ENCODE results near the gene ZFYVE28. TPM values are rescaled to one million over a fixed set of nuclear protein-coding genes. Genes with fewer than 3 reads are reported as not detected.
A peak's percentile ranks its signal among the peaks of the same experiment; 100 is the strongest.

Gene ZFYVE28
- total RNA-seq, 1 donor from 2014 or later = 3.3 TPM

DNA sequence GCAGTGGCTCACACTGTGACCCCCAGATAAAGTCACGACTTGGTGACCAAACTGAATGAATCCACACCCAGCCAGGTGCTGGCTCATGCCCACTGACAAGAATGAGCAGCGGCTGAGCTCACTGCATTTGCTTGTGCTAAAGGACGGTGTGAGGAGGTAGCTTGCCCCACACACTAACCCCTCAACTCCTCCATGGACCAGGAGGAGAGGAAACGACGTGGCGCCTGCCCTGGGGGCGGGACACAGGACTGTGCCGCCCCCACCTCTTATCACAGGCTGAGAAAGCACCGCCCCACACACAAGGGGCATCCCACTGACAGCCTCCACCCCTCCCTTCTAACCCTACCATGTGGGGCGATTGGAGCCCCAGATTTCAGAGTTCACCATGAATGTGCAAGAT, 43.0 kb downstream of the ZFYVE28 start:
- H3K27me3 Mint-ChIP-seq (ENCODE audit: low read depth) = peaks cover 54% of the 10 kb centered on the region
- DNase-seq (ENCODE audit: low spot score) = no peak
- H3K27ac Mint-ChIP-seq (ENCODE audit: unreplicated experiment) = no peak overlapping the region
- H3K9me3 Mint-ChIP-seq (ENCODE audit: low read depth) = no peaks in the 10 kb centered on the region
- TF ChIP-seq, protein P1, sequence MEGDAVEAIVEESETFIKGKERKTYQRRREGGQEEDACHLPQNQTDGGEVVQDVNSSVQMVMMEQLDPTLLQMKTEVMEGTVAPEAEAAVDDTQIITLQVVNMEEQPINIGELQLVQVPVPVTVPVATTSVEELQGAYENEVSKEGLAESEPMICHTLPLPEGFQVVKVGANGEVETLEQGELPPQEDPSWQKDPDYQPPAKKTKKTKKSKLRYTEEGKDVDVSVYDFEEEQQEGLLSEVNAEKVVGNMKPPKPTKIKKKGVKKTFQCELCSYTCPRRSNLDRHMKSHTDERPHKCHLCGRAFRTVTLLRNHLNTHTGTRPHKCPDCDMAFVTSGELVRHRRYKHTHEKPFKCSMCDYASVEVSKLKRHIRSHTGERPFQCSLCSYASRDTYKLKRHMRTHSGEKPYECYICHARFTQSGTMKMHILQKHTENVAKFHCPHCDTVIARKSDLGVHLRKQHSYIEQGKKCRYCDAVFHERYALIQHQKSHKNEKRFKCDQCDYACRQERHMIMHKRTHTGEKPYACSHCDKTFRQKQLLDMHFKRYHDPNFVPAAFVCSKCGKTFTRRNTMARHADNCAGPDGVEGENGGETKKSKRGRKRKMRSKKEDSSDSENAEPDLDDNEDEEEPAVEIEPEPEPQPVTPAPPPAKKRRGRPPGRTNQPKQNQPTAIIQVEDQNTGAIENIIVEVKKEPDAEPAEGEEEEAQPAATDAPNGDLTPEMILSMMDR (IDR thresholded peaks at IDR 0.05) = no peak
- peaks cover 5% of the 10 kb centered on the region for H3K36me3 Mint-ChIP-seq (ENCODE audit: low read depth)
- no peaks in the 10 kb centered on the region for H3K4me1 Mint-ChIP-seq (ENCODE audit: low read depth)
- H3K4me3 Mint-ChIP-seq (ENCODE audit: unreplicated experiment) = no peak overlapping the region

DNA sequence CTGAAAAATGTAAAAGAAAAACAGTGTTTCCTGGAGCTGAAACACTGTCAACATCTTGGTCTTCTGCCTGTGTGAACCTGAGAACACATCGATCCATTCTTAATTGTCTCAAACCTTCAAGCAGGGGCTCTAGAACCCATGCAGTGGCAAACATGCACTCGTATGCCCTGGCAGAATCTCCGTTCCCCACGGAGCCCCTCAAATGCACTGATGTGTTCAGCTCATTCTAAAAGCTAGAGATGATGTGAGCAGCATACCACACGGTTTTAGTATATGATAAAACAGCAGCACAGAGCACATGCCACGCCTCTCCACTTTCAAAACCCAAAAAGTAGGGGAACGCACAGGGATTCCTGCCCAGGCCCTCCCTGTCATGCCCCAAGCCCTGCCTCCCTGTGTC, 44.9 kb downstream of the ZFYVE28 start:
- no peak for DNase-seq (ENCODE audit: low spot score)
- H3K4me3 Mint-ChIP-seq (ENCODE audit: unreplicated experiment) = no peak overlapping the region
- H3K4me1 Mint-ChIP-seq (ENCODE audit: low read depth) = no peaks in the 10 kb centered on the region
- H3K36me3 Mint-ChIP-seq (ENCODE audit: low read depth) = peaks cover 6% of the 10 kb centered on the region
- H3K27ac Mint-ChIP-seq (ENCODE audit: unreplicated experiment) = no peak overlapping the region
- peaks cover 48% of the 10 kb centered on the region for H3K27me3 Mint-ChIP-seq (ENCODE audit: low read depth)
- TF ChIP-seq, protein P1 (IDR thresholded peaks at IDR 0.05) = no peak
- peaks cover 7% of the 10 kb centered on the region for H3K9me3 Mint-ChIP-seq (ENCODE audit: low read depth)

DNA sequence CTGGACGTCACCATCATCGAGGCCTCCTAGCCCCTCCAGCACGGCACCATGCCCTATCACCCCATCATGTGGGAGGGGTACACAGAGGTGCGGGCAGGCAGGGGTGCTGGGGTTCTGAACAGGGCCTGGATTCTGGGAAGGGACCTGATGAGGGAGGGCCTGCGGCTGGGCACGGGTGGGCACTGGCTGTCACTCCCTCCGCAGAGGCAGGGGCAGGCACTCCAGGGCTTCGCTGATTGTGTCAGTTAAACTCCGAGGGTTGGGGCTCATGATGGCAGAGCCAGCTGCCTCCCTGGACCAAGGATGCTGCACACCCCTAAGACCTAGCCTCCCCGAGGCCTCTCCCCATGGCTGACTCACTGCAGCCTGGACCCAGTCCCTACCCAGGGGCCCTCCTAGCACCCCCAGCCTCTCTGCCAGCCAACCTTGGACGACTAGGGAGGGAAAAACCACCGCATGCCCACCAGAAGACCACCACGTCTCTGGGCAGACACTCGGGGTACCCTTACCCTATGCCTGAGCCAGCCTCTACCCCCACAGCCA, 45.9 kb downstream of the ZFYVE28 start:
- H3K36me3 Mint-ChIP-seq (ENCODE audit: low read depth) = peaks cover 6% of the 10 kb centered on the region
- H3K4me3 Mint-ChIP-seq (ENCODE audit: unreplicated experiment) = no peak overlapping the region
- TF ChIP-seq, protein P1 (IDR thresholded peaks at IDR 0.05) = no peak
- peak; percentile 75 for DNase-seq (ENCODE audit: low spot score)
- no peak overlapping the region for H3K27ac Mint-ChIP-seq (ENCODE audit: unreplicated experiment)
- peaks cover 7% of the 10 kb centered on the region for H3K9me3 Mint-ChIP-seq (ENCODE audit: low read depth)
- H3K27me3 Mint-ChIP-seq (ENCODE audit: low read depth) = peaks cover 42% of the 10 kb centered on the region
- no peaks in the 10 kb centered on the region for H3K4me1 Mint-ChIP-seq (ENCODE audit: low read depth)

DNA sequence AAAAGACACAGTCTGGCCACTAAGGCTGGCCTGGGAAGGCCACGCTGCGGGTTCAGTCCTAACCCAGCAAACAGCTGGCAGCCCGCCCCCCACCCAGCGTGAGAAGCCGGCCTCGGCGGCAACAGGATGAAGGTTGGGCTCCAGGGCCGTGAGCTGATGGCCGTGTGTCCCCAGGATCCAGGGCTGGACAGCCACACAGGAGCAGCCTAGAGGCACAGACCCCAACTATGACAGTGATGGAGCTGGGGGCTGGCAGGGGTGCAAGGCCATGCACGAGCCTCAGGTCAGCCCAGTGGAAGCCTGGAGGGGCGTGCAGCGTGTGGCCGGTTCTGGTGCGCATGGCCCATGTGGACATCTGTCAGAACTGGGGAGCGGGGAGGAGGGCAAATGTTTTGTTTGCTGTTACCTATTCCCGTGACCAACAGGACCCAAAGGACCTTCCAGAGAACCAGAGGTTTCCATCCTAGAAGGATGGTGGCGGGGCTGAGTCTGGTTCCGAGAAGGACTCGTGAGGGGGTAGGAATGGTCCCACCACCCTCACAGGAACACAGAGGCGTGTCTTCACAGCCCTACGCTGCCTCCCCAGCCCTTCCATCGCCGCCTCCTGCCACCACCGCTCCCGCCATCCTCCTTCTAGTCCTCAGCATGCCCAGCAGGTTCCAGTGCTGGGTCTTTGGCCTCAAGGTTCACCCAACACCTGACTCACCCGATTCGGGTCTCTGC, 46.5 kb downstream of the ZFYVE28 start:
- Mint-ChIP-seq H3K36me3 (ENCODE audit: low read depth) (peaks cover 6% of the 10 kb centered on the region), H3K4me3 (ENCODE audit: unreplicated experiment) (no peak overlapping the region), H3K9me3 (ENCODE audit: low read depth) (peaks cover 7% of the 10 kb centered on the region), H3K27ac (ENCODE audit: unreplicated experiment) (no peak overlapping the region), H3K27me3 (ENCODE audit: low read depth) (peaks cover 38% of the 10 kb centered on the region), H3K4me1 (ENCODE audit: low read depth) (no peaks in the 10 kb centered on the region)
- TF ChIP-seq, protein P1 (IDR thresholded peaks at IDR 0.05) = no peak
- DNase-seq (ENCODE audit: low spot score) = peak; percentile 59

DNA sequence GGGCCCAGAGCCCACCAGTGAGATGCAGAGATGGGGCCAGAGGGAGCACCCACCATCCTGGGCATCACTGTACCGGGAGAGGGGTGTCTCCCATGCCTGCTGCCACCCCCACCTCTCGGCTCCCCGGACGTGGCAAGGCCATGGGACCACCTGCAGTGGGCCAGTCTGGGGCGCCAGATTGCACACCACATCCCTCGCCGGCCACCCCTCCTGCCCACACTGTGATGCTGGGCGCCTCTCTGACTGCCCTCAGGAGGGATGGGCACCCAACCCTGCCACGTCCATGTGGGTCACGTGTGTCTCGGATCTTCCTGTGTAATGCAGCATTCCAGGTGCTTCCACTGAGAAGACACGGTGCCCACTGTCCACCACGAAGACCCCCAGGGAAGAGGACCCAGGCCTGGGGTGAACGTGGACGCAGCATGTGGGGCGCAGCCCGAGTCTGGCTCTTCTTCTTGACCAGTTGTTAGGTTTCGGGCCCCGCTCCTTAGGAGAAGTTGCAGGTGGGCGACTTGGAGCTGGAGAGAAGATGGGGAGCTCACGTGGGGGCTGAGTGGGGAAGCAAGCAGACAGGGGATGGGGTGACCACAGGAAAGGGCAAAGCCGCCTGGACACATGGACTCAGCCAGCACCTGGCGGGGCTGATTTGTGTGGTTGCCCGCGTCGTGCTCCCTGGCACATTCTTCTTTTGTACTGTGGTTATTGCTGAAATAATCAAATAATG, 47.7 kb downstream of the ZFYVE28 start:
- Mint-ChIP-seq H3K4me1 (ENCODE audit: low read depth) (no peaks in the 10 kb centered on the region), H3K4me3 (ENCODE audit: unreplicated experiment) (no peak overlapping the region), H3K9me3 (ENCODE audit: low read depth) (peaks cover 7% of the 10 kb centered on the region), H3K27me3 (ENCODE audit: low read depth) (peaks cover 38% of the 10 kb centered on the region), H3K27ac (ENCODE audit: unreplicated experiment) (no peak overlapping the region), H3K36me3 (ENCODE audit: low read depth) (peaks cover 6% of the 10 kb centered on the region)
- peak; percentile 82 for DNase-seq (ENCODE audit: low spot score)
- TF ChIP-seq, protein P1 (IDR thresholded peaks at IDR 0.05) = no peak
